ENCODE data around the gene RCE1. TPM values are rescaled to one million over a fixed set of nuclear protein-coding genes. Genes with fewer than 3 reads are reported as not detected.

The RCE1 gene
- total RNA-seq, 4 donors from 2014 or later, result 9.5 to 14.8 (median 11.7) TPM

DNA sequence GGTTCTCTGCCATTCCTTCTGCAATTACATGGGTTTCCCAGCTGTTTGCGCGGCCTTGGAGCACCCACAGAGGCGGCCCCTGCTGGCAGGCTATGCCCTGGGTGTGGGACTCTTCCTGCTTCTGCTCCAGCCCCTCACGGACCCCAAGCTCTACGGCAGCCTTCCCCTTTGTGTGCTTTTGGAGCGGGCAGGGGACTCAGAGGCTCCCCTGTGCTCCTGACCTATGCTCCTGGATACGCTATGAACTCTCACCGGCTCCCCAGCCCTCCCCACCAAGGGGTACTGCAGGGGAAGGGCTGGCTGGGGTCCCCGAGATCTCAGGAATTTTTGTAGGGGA is 2.6 kb downstream of the RCE1 start:
- Histone ChIP-seq H3K27ac (no peak overlapping the region), H3K27me3 (no peaks in the 10 kb centered on the region), H3K9me3 (no peaks in the 10 kb centered on the region), H3K4me1 (peaks cover 3 to 42% (median 20%) of the 10 kb centered on the region in 3 donors), H3K4me3 (no peak overlapping the region), H3K36me3 (peaks cover 0 to 60% of the 10 kb centered on the region in 2 donors)
- TF ChIP-seq POLR2A (IDR thresholded peaks at IDR 0.05) (no peak), POLR2AphosphoS5 (IDR thresholded peaks at IDR 0.05) (no peak), EP300 (IDR thresholded peaks at IDR 0.05) (no peak)
- TF ChIP-seq, protein P1, sequence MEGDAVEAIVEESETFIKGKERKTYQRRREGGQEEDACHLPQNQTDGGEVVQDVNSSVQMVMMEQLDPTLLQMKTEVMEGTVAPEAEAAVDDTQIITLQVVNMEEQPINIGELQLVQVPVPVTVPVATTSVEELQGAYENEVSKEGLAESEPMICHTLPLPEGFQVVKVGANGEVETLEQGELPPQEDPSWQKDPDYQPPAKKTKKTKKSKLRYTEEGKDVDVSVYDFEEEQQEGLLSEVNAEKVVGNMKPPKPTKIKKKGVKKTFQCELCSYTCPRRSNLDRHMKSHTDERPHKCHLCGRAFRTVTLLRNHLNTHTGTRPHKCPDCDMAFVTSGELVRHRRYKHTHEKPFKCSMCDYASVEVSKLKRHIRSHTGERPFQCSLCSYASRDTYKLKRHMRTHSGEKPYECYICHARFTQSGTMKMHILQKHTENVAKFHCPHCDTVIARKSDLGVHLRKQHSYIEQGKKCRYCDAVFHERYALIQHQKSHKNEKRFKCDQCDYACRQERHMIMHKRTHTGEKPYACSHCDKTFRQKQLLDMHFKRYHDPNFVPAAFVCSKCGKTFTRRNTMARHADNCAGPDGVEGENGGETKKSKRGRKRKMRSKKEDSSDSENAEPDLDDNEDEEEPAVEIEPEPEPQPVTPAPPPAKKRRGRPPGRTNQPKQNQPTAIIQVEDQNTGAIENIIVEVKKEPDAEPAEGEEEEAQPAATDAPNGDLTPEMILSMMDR (IDR thresholded peaks at IDR 0.05), result no peak
- no peak for ATAC-seq
- 50% methylated on average over 1 of the region's 9 CpGs; no CpG with 5 or more reads in 1 of the 2 donors for WGBS, 2 donors (ENCODE audit: low coverage in 1 of 2)

DNA sequence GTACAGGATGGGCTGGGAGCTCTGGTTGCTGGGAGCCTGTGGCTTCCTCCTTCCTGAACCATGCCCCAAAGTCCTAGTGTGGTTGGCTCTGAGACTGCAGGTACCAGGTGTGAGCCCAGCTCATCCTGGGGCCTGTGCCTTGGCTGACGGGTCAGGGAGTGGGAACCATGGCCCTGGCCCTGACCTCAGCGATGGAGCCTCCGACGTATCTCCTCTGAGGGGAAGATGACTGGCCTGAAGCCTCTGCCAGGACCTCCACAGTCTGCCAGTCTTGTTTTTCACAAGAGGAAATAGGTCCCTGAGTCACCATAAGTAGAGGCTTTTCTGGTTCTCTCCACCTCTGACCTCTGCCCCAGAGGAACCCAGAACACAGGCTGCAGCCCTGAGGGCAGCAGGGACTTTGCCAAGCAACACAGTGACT is 3.4 kb downstream of the RCE1 start:
- Histone ChIP-seq H3K4me1 (peaks cover 3 to 34% (median 16%) of the 10 kb centered on the region in 3 donors), H3K36me3 (peaks cover 0 to 60% of the 10 kb centered on the region in 2 donors), H3K27me3 (no peaks in the 10 kb centered on the region), H3K27ac (no peak overlapping the region), H3K9me3 (no peaks in the 10 kb centered on the region), H3K4me3 (no peak overlapping the region)
- 86% methylated on average over 4 of the region's 4 CpGs; no CpG with 5 or more reads in 1 of the 2 donors for WGBS, 2 donors (ENCODE audit: low coverage in 1 of 2)
- no peak for TF ChIP-seq EP300 (IDR thresholded peaks at IDR 0.05)
- no peak for ATAC-seq

DNA sequence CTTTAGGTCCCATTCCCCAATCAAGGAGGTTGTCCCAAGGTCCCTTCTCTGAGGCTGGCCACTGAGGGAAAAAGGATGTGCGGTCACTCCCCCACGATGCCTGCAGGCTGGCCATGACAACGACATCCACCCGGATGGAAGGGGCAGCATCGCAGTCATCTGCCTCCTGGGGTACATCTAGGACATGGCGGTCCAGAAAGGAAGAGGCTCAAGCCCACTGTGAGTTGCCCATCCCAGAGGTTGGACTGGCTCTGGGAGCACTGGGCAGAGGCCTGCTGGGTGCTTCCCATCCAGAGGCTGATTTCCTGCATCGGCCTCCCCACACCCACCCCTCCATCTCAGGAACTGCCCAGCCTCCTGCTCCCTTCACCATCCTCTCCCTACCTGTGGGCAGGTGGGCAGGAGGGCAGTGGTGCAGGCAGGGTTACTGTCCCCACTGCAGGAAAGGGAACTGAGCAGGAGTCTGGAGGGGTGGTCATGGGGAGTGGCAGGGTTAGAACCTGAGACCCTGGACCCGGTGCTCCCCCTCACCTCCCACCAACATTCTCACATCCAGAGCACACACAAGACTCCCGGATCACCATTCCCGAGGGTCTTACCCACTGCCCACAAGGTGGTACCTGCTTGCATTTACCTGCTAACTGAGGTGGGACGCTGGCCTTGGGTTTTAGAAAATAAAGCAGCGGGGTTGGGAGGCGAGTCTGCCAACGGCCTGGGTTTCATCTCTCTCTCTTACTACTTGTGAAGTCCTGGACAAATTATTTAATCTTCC is 4.4 kb downstream of the RCE1 start:
- peaks cover 0 to 60% of the 10 kb centered on the region in 2 donors for H3K36me3 ChIP-seq
- TF ChIP-seq EP300 (IDR thresholded peaks at IDR 0.05) (no peak), POLR2A (IDR thresholded peaks at IDR 0.05) (no peak)
- TF ChIP-seq, protein P1 (IDR thresholded peaks at IDR 0.05), result no peak

DNA sequence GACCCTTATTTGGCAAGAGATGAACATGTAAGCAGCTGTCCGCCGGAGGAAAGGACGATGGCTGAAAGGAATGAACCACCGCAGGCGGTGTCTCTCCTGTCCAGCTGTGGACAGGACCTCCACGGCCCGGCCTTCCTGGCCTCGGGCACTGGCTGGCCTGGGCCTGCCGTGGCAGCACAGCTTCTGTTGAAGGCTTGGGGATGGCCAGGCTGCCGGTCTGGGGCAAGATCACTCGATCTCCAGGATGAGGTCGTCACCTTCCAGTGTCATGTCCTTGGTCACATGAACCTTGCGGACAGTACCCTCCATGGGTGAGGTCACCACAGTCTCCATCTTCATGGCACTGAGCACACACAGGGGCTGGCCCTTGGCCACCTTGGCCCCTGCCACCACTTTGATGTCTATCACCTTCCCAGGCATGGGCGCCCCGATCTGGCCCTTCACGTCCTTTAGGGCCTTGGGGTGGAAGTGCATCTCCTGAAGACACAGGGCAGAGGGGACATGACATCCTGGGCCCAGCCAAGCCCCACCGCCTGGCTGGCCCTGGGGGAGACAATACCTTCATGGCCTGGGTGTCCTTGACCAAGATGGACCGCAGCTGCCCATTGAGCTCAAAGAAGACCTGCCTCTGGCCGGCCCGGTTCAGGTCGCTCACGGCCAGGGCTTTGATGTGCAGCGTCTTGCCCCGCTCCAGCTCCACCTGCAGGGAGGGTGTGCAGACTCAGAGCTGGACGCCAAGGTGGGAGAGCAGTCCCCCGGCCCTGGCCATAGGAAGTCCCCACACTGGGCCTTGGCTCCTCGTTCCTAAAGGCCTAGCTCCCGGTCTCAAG is 5.6 kb downstream of the RCE1 start:
- H3K36me3 ChIP-seq, result peaks cover 0 to 60% of the 10 kb centered on the region in 2 donors
- ATAC-seq, result no peak
- TF ChIP-seq POLR2AphosphoS5 (IDR thresholded peaks at IDR 0.05), result peak; percentile 6
- TF ChIP-seq EP300 (IDR thresholded peaks at IDR 0.05), result no peak
- H3K4me3 ChIP-seq, result no peak overlapping the region
- WGBS, 2 donors (ENCODE audit: low coverage in 1 of 2), result 58% methylated on average over 4 of the region's 28 CpGs; no CpG with 5 or more reads in 1 of the 2 donors
- no peaks in the 10 kb centered on the region for H3K9me3 ChIP-seq
- H3K27ac ChIP-seq, result no peak overlapping the region
- H3K27me3 ChIP-seq, result no peaks in the 10 kb centered on the region
- peaks cover 0 to 21% (median 10%) of the 10 kb centered on the region in 3 donors for H3K4me1 ChIP-seq

More for the DNA sequence above, 4.4 kb downstream of the RCE1 start:
- Histone ChIP-seq H3K4me3 (no peak overlapping the region), H3K27me3 (no peaks in the 10 kb centered on the region), H3K27ac (no peak overlapping the region), H3K4me1 (peaks cover 0 to 24% (median 10%) of the 10 kb centered on the region in 3 donors), H3K9me3 (no peaks in the 10 kb centered on the region)
- no peak for ATAC-seq
- WGBS, 2 donors (ENCODE audit: low coverage in 1 of 2), result 64 to 79% methylated on average over 4 to 5 of the region's 14 CpGs

DNA sequence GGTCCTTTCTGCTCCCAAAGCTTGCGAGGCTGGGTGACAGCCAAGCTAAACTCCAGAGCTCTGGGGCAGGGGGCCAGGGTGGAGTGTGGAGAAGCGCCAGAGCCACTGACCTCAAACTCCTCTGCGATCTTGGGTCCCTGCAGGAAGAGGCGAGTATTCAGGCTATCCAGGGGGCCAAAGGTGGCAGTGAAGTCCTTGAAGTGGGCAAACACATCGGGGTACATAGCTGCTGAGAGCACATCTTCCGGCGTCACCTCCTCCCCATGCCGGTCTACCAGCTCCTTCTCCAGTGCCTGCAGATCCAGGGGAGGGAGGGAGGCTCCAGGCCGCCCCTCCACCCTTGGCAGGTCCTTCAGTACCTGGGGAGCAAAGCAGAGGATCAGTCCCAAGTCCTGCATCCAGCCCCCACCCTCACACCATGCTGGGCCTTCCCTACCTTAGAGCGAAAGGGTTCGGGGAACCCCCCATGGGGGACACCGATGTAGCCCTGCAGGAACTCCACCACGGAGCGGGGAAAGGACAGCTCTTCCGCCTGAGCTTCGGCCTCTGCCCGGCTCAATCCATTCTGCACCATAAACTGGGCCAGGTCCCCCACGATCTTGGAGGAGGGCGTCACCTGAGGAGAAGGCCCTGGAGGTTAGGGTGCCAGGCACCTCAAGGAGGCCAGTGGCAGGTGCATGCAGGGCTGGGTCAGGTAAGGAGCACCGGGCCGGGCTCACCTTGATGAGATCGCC is 6.4 kb downstream of the RCE1 start:
- Histone ChIP-seq H3K4me1 (peaks cover 0 to 14% (median 2%) of the 10 kb centered on the region in 3 donors), H3K36me3 (peaks cover 0 to 59% of the 10 kb centered on the region in 2 donors), H3K27ac (no peak overlapping the region), H3K27me3 (no peaks in the 10 kb centered on the region), H3K4me3 (no peak overlapping the region), H3K9me3 (no peaks in the 10 kb centered on the region)
- no peak for TF ChIP-seq POLR2A (IDR thresholded peaks at IDR 0.05)
- no peak for TF ChIP-seq POLR2AphosphoS5 (IDR thresholded peaks at IDR 0.05)
- TF ChIP-seq, protein P1 (IDR thresholded peaks at IDR 0.05), result no peak
- TF ChIP-seq EP300 (IDR thresholded peaks at IDR 0.05), result no peak
- no CpG with 5 or more reads among the region's 22 CpGs for WGBS, 2 donors (ENCODE audit: low coverage in 1 of 2)
- ATAC-seq, result no peak

All from gastroesophageal sphincter (tissue), 4 donors.